Upper lobe of left lung (tissue), 6 donors: ENCODE measurements around the gene STX2. TPM values are rescaled to one million over a fixed set of nuclear protein-coding genes. Genes with fewer than 3 reads are reported as not detected.

Experiments used
- ATAC-seq, 2 donors: fragments of 200-7000 bp; cut with Tn5 transposase; one replicate each; pipeline ENCODE4 v1.9.1; 2022; ENCODE audit warnings: mild to moderate bottlenecking in 2 of 2, moderate library complexity in 2 of 2; ENCODE audit not compliant: low FRiP score in 2 of 2
- DNase-seq, 2 donors: peaks; one replicate each; pipeline ENCODE4 v3.0.0-alpha.2; 2019 to 2020
- H3K27ac ChIP-seq, 4 donors: fragments of 200-600 bp; sonication (generic); one replicate each; pipeline ENCODE4 v1.5.1; 2016 to 2019
- H3K27me3 ChIP-seq, 4 donors: fragments of 200-600 bp; sonication (generic); one replicate each; pipeline ENCODE4 v1.5.1; 2017 to 2019
- H3K36me3 ChIP-seq, 4 donors: fragments of 200-600 bp; sonication (generic); one replicate each; pipeline ENCODE4 v1.5.1; 2016 to 2019
- H3K4me1 ChIP-seq, 4 donors: fragments of 200-600 bp; sonication (generic); one replicate each; pipeline ENCODE4 v1.5.1; 2018 to 2019
- H3K4me3 ChIP-seq, 4 donors: fragments of 200-600 bp; sonication (generic); one replicate each; pipeline ENCODE4 v1.5.1; 2017 to 2019; ENCODE audit warnings: mild to moderate bottlenecking in 2 of 4, moderate library complexity in 1 of 4
- H3K9me3 ChIP-seq, 4 donors: fragments of 200-600 bp; sonication (generic); one replicate each; pipeline ENCODE4 v1.5.1; 2018 to 2019
- CTCF ChIP-seq, 6 experiments: fragments of 450-650 bp in 4 of 6; fragments of 200-600 bp in 2 of 6; sonication (generic) in 2 of 6; IDR thresholded peaks; one replicate each; pipeline ENCODE4 v1.5.1; 2016 to 2019; ENCODE audit warnings: antibody characterized with exemption in 6 of 6
- EP300 ChIP-seq, 4 donors: sonication (generic); formaldehyde crosslinking; IDR thresholded peaks; one replicate each; pipeline ENCODE4 v1.5.1; 2017; ENCODE audit warnings: antibody characterized with exemption in 4 of 4, control low read depth in 2 of 4
- POLR2A ChIP-seq, 4 donors: fragments of 450-650 bp; IDR thresholded peaks; one replicate each; pipeline ENCODE4 v1.5.1; 2016 to 2017; ENCODE audit warnings: antibody characterized with exemption in 4 of 4, mild to moderate bottlenecking in 2 of 4
- POLR2AphosphoS5 ChIP-seq, 2 donors: sonication (generic); formaldehyde crosslinking; IDR thresholded peaks; one replicate each; pipeline ENCODE4 v1.5.1; 2017; ENCODE audit warnings: antibody characterized with exemption in 2 of 2
- WGBS, 2 donors: methylation state at CpG; one replicate each; pipeline ENCODE4 v1.1.5; 2017 to 2018; 5-methylcytosine and 5-hydroxymethylcytosine counted together
- total RNA-seq, 6 donors: library from RNA; depleted of rRNA in 4 of 6; stranded (reverse); fragments of >200 nt in 4 of 6; gene quantifications; one replicate each; pipeline versions ENCODE4 v1.1.0 to v1.2.1, GENCODE V29; 2016 to 2021
- donor health status: DM: no; HTN: no; CAD: no; lungs with moderate emphysema.
- donor health status: DM: no; HTN: yes; CAD: no; lungs with severe emphysema.

STX2 gene
- total RNA-seq, 6 donors from 2014 or later, result 12.4 to 113 (median 27.0) TPM

GRCh38 chr12:130748786-130749185, 90.3 kb downstream of the STX2 start:
- Histone ChIP-seq H3K4me3 (no peak overlapping the region), H3K27ac (no peak overlapping the region), H3K27me3 (no peaks in the 10 kb centered on the region), H3K9me3 (no peaks in the 10 kb centered on the region), H3K4me1 (peaks cover 0 to 6% (median 0%) of the 10 kb centered on the region in 4 donors), H3K36me3 (no peaks in the 10 kb centered on the region)
- 63 to 68% methylated on average over 10 of the region's 10 CpGs for WGBS, 2 donors
- no peak for TF ChIP-seq POLR2AphosphoS5 (IDR thresholded peaks at IDR 0.05)
- DNase-seq (no peak), ATAC-seq (no peak)

GRCh38 chr12:130747867-130748740, 90.9 kb downstream of the STX2 start:
- H3K4me1 ChIP-seq, result peaks cover 0 to 6% (median 0%) of the 10 kb centered on the region in 4 donors
- peak in 1 of 2 donors; percentile 66 for DNase-seq
- H3K4me3 ChIP-seq, result no peak overlapping the region
- no peaks in the 10 kb centered on the region for H3K36me3 ChIP-seq
- no peaks in the 10 kb centered on the region for H3K27me3 ChIP-seq
- 6 to 9% methylated on average over 13 of the region's 13 CpGs for WGBS, 2 donors
- TF ChIP-seq EP300 (IDR thresholded peaks at IDR 0.05) (no peak), CTCF (IDR thresholded peaks at IDR 0.05) (peak; percentile 40 to 73 (median 66)), POLR2AphosphoS5 (IDR thresholded peaks at IDR 0.05) (no peak)
- no peak overlapping the region for H3K27ac ChIP-seq
- peak; percentile 75 to 91 for ATAC-seq
- no peaks in the 10 kb centered on the region for H3K9me3 ChIP-seq

- Histone ChIP-seq H3K36me3 (no peaks in the 10 kb centered on the region), H3K4me3 (no peak overlapping the region), H3K27me3 (no peaks in the 10 kb centered on the region), H3K4me1 (peaks cover 0 to 6% (median 0%) of the 10 kb centered on the region in 4 donors), H3K9me3 (no peaks in the 10 kb centered on the region), H3K27ac (no peak overlapping the region)
- no peak for DNase-seq
- 55 to 63% methylated on average over 9 of the region's 9 CpGs for WGBS, 2 donors
- ATAC-seq, result no peak
- TF ChIP-seq POLR2A (IDR thresholded peaks at IDR 0.05) (no peak), POLR2AphosphoS5 (IDR thresholded peaks at IDR 0.05) (no peak), EP300 (IDR thresholded peaks at IDR 0.05) (no peak), CTCF (IDR thresholded peaks at IDR 0.05) (no peak)
These were observed 92.5 kb downstream of the STX2 start for GRCh38 chr12:130746546-130746945.

GRCh38 chr12:130745921-130746320, 93.1 kb downstream of the STX2 start:
- Histone ChIP-seq H3K27me3 (no peaks in the 10 kb centered on the region), H3K4me3 (no peak overlapping the region), H3K9me3 (no peaks in the 10 kb centered on the region), H3K4me1 (peaks cover 0 to 6% (median 0%) of the 10 kb centered on the region in 4 donors), H3K27ac (no peak overlapping the region), H3K36me3 (no peaks in the 10 kb centered on the region)
- WGBS, 2 donors, result 90 to 92% methylated on average over 4 of the region's 4 CpGs
- no peak for DNase-seq
- no peak for TF ChIP-seq CTCF (IDR thresholded peaks at IDR 0.05)
- TF ChIP-seq POLR2AphosphoS5 (IDR thresholded peaks at IDR 0.05), result no peak
- no peak for TF ChIP-seq POLR2A (IDR thresholded peaks at IDR 0.05)
- TF ChIP-seq EP300 (IDR thresholded peaks at IDR 0.05), result no peak
- ATAC-seq, result no peak

GRCh38 chr12:130744274-130744673, 94.8 kb downstream of the STX2 start:
- Histone ChIP-seq H3K9me3 (no peaks in the 10 kb centered on the region), H3K36me3 (no peaks in the 10 kb centered on the region), H3K4me1 (peaks cover 0 to 6% (median 0%) of the 10 kb centered on the region in 4 donors), H3K4me3 (no peak overlapping the region), H3K27me3 (no peaks in the 10 kb centered on the region), H3K27ac (no peak overlapping the region)
- DNase-seq (no peak), ATAC-seq (no peak)
- WGBS, 2 donors, result 82 to 87% methylated on average over 3 to 5 of the region's 5 CpGs
- TF ChIP-seq POLR2A (IDR thresholded peaks at IDR 0.05) (no peak), CTCF (IDR thresholded peaks at IDR 0.05) (no peak), EP300 (IDR thresholded peaks at IDR 0.05) (no peak), POLR2AphosphoS5 (IDR thresholded peaks at IDR 0.05) (no peak)
